MCF 10A (cell line): ENCODE results near the gene GIPC1. TPM values are rescaled to one million over a fixed set of nuclear protein-coding genes. Genes with fewer than 3 reads are reported as not detected.
A peak's percentile ranks its signal among the peaks of the same experiment; 100 is the strongest.

Source experiments
- BruUV-seq: library from RNA; stranded (reverse); fragments of 400-500 nt; replicated peaks from 2 replicates; lab custom pipeline; 2021; lab: Mats Ljungman, UMichigan
- CTCF ChIA-PET: fragments of 300-600 bp; sonication (Branson Sonifier 250); formaldehyde crosslinking; extraction: SDS; loops from one replicate; lab custom pipeline; 2021; ENCODE audit warnings: antibody characterized with exemption, inconsistent platforms; lab: Yijun Ruan, JAX
- POLR2A ChIA-PET: fragments of 300-600, 350-650 bp; sonication (Branson Sonifier 250); formaldehyde crosslinking; extraction: SDS; loops from one replicate; lab custom pipeline; 2020; ENCODE audit warnings: antibody characterized with exemption, inconsistent platforms; lab: Yijun Ruan, JAX
- DNase-seq: peaks from one replicate; pipeline ENCODE4 v3.0.0-alpha.2; 2018; ENCODE audit not compliant: unreplicated experiment
- H3K27ac Mint-ChIP-seq: one replicate; pipeline ENCODE4 v1.8.0; 2022; ENCODE audit warnings: mild to moderate bottlenecking, low read depth, mixed read lengths; ENCODE audit not compliant: unreplicated experiment
- H3K27me3 Mint-ChIP-seq: one replicate; pipeline ENCODE4 v1.8.0; 2022; ENCODE audit warnings: mixed read lengths; ENCODE audit not compliant: insufficient read depth, unreplicated experiment
- H3K36me3 Mint-ChIP-seq: one replicate; pipeline ENCODE4 v1.8.0; 2022; ENCODE audit warnings: mild to moderate bottlenecking, moderate library complexity, mixed read lengths; ENCODE audit not compliant: insufficient read depth, unreplicated experiment
- H3K4me1 Mint-ChIP-seq: one replicate; pipeline ENCODE4 v1.8.0; 2022; ENCODE audit warnings: mixed read lengths; ENCODE audit not compliant: insufficient read depth, unreplicated experiment
- H3K4me3 Mint-ChIP-seq: one replicate; pipeline ENCODE4 v1.8.0; 2022; ENCODE audit warnings: mild to moderate bottlenecking, moderate library complexity, mixed read lengths; ENCODE audit not compliant: unreplicated experiment
- H3K9me3 Mint-ChIP-seq: one replicate; pipeline ENCODE4 v1.8.0; 2022; ENCODE audit warnings: mixed read lengths; ENCODE audit not compliant: unreplicated experiment
- CTCF ChIP-seq: fragments of 200-600 bp; IDR thresholded peaks from one replicate; pipeline ENCODE4 v1.8.0; 2022; ENCODE audit warnings: antibody characterized with exemption, mild to moderate bottlenecking; ENCODE audit not compliant: unreplicated experiment
- intact Hi-C: fragments of 100-400 bp; cut with micrococcal nuclease; formaldehyde crosslinking; loops from 2 replicates; pipeline ENCODE4 v1.14.1; 2022
- total RNA-seq: library from RNA; stranded (reverse); gene quantifications from 2 replicates; pipeline ENCODE4 v1.2.3, GENCODE V29; 2022

Gene GIPC1
- total RNA-seq, 1 experiment from 2014 or later: 108 TPM

- Mint-ChIP-seq H3K9me3 (no peaks in the 10 kb centered on the region), H3K27me3 (no peaks in the 10 kb centered on the region), H3K36me3 (peaks cover 11% of the 10 kb centered on the region), H3K4me3 (peak within 1 kb of the TSS; percentile 93), H3K27ac (peak within 1 kb of the TSS; percentile 52), H3K4me1 (peaks cover 27% of the 10 kb centered on the region)
- CTCF ChIA-PET: interaction anchor here (1.4 kb wide), 1 partner anchor 27 kb away, joined by 3 read pairs; no protein-coding TSS in a partner anchor
- POLR2A ChIA-PET: interaction anchor here (0.8 to 7.2 kb wide), 11 partner anchors 10 to 148 kb away, joined by 3 to 148 read pairs (median 11); partner anchors contain the start of genes ADGRE5, DNAJB1 and GIPC1
- BruUV-seq: TSS peak; percentile 68
- TF ChIP-seq CTCF: no peak
- intact Hi-C loops: loop anchor here (5.0 kb wide), 1 partner anchor 1367 kb away; no protein-coding TSS in a partner anchor
- peak; percentile 100 for DNase-seq
Observed at GRCh38 chr19:14529254-14530004, 33.5 kb upstream of the GIPC1 start, which contains the start of gene TECR. Gene TECR (plus strand): TSS chr19:14529594. CDS start chr19:14529697, 103 bp downstream.

GRCh38 chr19:14528419-14529253, 32.7 kb upstream of the GIPC1 start:
- TF ChIP-seq CTCF: no peak
- CTCF ChIA-PET: interaction anchor here (1.4 kb wide), 1 partner anchor 28 kb away, joined by 3 read pairs; no protein-coding TSS in a partner anchor
- Mint-ChIP-seq H3K27ac (peak overlapping the region; percentile 52), H3K4me3 (peak overlapping the region; percentile 93), H3K36me3 (peaks cover 11% of the 10 kb centered on the region), H3K27me3 (no peaks in the 10 kb centered on the region), H3K9me3 (no peaks in the 10 kb centered on the region), H3K4me1 (peaks cover 27% of the 10 kb centered on the region)
- intact Hi-C loops: loop anchor here (5.0 kb wide), 1 partner anchor 1366 kb away; no protein-coding TSS in a partner anchor
- BruUV-seq: no TSS peak
- POLR2A ChIA-PET: interaction anchor here (0.7 to 7.2 kb wide), 9 partner anchors 11 to 818 kb away, joined by 3 to 148 read pairs (median 29); partner anchors contain the start of genes DNAJB1 and GIPC1
- no peak for DNase-seq

GRCh38 chr19:14526423-14526822, 30.5 kb upstream of the GIPC1 start:
- CTCF ChIA-PET: interaction anchor here (0.9 to 2.1 kb wide), 8 partner anchors 10 to 47 kb away, joined by 3 to 9 read pairs (median 6); no protein-coding TSS in a partner anchor
- peak overlapping the region; percentile 82 for H3K27ac Mint-ChIP-seq

More at GRCh38 chr19:14526423-14526822, 30.5 kb upstream of the GIPC1 start:
- intact Hi-C loops: loop anchor here (5.0 kb wide), 1 partner anchor 1364 kb away; no protein-coding TSS in a partner anchor
- Mint-ChIP-seq H3K4me3 (peak overlapping the region; percentile 35), H3K4me1 (peaks cover 27% of the 10 kb centered on the region), H3K36me3 (peaks cover 11% of the 10 kb centered on the region), H3K9me3 (no peaks in the 10 kb centered on the region), H3K27me3 (no peaks in the 10 kb centered on the region)
- no TSS peak for BruUV-seq
- no peak for DNase-seq
- POLR2A ChIA-PET: interaction anchor here (0.6 to 7.2 kb wide), 17 partner anchors 9 to 1363 kb away, joined by 3 to 148 read pairs (median 5); partner anchors contain the start of genes ADGRE5, DNAJB1, GIPC1 and ZNF333
- TF ChIP-seq CTCF: no peak
